ENCODE data around the gene PCSK4. TPM values are rescaled to one million over a fixed set of nuclear protein-coding genes. Genes with fewer than 3 reads are reported as not detected.
"Not testable (repeated sequence)": the region's sequence is repeated elsewhere in the genome, so short reads cannot be mapped to it uniquely, and the experiment has no call there.

The PCSK4 gene
- total RNA-seq, 1 experiment from 2014 or later = 9.9 TPM

DNA sequence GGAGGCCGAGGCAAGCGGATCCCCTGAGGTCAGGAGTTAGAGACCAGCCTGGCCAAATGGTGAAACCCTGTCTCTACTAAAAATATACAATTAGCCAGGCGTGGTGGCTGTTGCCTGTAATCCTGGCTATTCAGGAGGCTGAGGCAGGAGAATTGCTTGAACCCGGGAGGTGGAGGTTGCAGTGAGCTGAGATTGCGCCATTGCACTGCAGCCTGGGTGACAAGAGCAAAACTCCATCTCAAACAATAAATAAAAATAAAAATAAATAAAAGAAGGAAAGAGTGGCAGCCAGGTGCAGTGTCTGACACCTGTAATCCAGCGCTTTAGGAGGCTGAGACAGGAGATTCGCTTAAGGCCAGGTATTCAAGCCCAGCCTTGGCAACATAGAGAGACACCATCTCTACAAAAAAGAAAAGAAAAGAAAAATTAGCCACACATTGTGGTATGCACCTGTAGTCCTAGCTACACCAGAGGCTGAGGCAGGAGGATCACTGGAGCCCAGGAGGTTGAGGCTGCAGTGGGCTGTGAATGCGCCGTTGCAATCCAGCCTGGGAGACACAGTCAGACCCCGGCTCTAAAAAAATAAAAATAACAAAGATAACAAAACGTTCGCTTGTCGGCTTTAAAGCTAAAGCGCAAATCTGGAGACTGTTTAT, 12.4 kb upstream of the PCSK4 start:
- Histone ChIP-seq H3K9me3 (ENCODE audit: control insufficient read depth, insufficient read depth, low read depth, low read length) (no peaks in the 10 kb centered on the region), H3K27me3 (ENCODE audit: control insufficient read depth, insufficient read depth, low read length) (no peaks in the 10 kb centered on the region), H3K4me1 (ENCODE audit: control insufficient read depth, insufficient read depth, low read length) (no peaks in the 10 kb centered on the region), H3K36me3 (ENCODE audit: control insufficient read depth, insufficient read depth, low read length) (no peaks in the 10 kb centered on the region), H3K4me3 (ENCODE audit: low read depth in 2 of 2, low read length in 2 of 2) (no peak overlapping the region; a peak in 1 of 4 replicates), H3K27ac (ENCODE audit: low read length) (no peak overlapping the region)
- ATAC-seq (no peak), DNase-seq (ENCODE audit: low read depth, low spot score) (no peak)
- POLR2A ChIA-PET = no interaction called here
- intact Hi-C loops (cut with micrococcal nuclease; ENCODE audit: unreplicated experiment) (no loop called here), in situ Hi-C loops (cut with HindIII; ENCODE audit: low pct_unique_long_range_greater_than_20kb, low sequenced_read_pairs) (no loop called here)
- no TSS peak for BruUV-seq (replicated peaks)
- CTCF ChIA-PET = interaction anchor here (0.7 kb wide), 1 partner anchor 316 kb away, joined by 4 read pairs; no protein-coding TSS in a partner anchor
- TF ChIP-seq SIN3A (IDR thresholded peaks at IDR 0.05; ENCODE audit: borderline replicate concordance, insufficient read depth, low read depth, low read length) = no peak

DNA sequence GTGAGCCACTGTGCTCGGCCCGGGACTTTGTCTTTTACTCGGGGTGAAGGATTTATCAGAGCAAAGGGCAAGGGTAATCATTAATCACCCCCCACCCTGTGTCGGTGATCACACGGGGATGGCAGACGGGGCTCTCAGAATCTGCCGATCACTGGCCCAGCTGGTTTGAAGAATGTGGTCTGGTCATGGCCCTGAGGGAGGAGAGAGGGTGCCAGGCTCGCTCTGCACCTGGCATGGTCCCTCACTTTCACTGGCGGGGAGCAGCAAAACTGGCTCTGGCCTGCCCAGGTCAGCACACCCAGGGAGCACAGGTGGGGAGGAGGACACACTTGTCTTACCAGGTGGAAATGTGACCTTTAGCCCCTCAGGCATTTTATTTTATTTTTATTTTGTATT, 11.0 kb upstream of the PCSK4 start:
- ATAC-seq (no peak), DNase-seq (ENCODE audit: low read depth, low spot score) (no peak)
- H3K27me3 ChIP-seq (ENCODE audit: control insufficient read depth, insufficient read depth, low read length) = no peaks in the 10 kb centered on the region
- no peaks in the 10 kb centered on the region for H3K9me3 ChIP-seq (ENCODE audit: control insufficient read depth, insufficient read depth, low read depth, low read length)
- H3K4me1 ChIP-seq (ENCODE audit: control insufficient read depth, insufficient read depth, low read length) = no peaks in the 10 kb centered on the region
- in situ Hi-C loops (cut with HindIII; ENCODE audit: low pct_unique_long_range_greater_than_20kb, low sequenced_read_pairs) (no loop called here), intact Hi-C loops (cut with micrococcal nuclease; ENCODE audit: unreplicated experiment) (no loop called here)
- no peak overlapping the region for H3K4me3 ChIP-seq (ENCODE audit: low read depth in 2 of 2, low read length in 2 of 2)
- BruUV-seq (replicated peaks) = no TSS peak
- no peak for TF ChIP-seq TCF7L2 (IDR thresholded peaks at IDR 0.05; ENCODE audit: low read depth, low read length)
- no peak for TF ChIP-seq CTCF (IDR thresholded peaks at IDR 0.05)
- TF ChIP-seq SIN3A (IDR thresholded peaks at IDR 0.05; ENCODE audit: borderline replicate concordance, insufficient read depth, low read depth, low read length) = no peak
- TF ChIP-seq POLR2AphosphoS5 (IDR thresholded peaks at IDR 0.05; ENCODE audit: low read depth, low read length) = no peak
- TF ChIP-seq REST (IDR thresholded peaks at IDR 0.05; ENCODE audit: insufficient read depth in 1 of 2, low read depth in 2 of 2, low read length in 1 of 2) = no peak
- H3K27ac ChIP-seq (ENCODE audit: low read length) = no peak overlapping the region
- ChIA-PET POLR2A (no interaction called here), CTCF (no interaction called here)
- no peaks in the 10 kb centered on the region for H3K36me3 ChIP-seq (ENCODE audit: control insufficient read depth, insufficient read depth, low read length)

- POLR2A ChIA-PET; in situ Hi-C loops (cut with HindIII; ENCODE audit: low pct_unique_long_range_greater_than_20kb, low sequenced_read_pairs); DNase-seq (ENCODE audit: low read depth, low spot score); BruUV-seq (replicated peaks); intact Hi-C loops (cut with micrococcal nuclease; ENCODE audit: unreplicated experiment); H3K4me1 ChIP-seq (ENCODE audit: control insufficient read depth, insufficient read depth, low read length); H3K27me3 ChIP-seq (ENCODE audit: control insufficient read depth, insufficient read depth, low read length); CTCF ChIA-PET; ATAC-seq; H3K36me3 ChIP-seq (ENCODE audit: control insufficient read depth, insufficient read depth, low read length); H3K27ac ChIP-seq (ENCODE audit: low read length); H3K9me3 ChIP-seq (ENCODE audit: control insufficient read depth, insufficient read depth, low read depth, low read length); H3K4me3 ChIP-seq (ENCODE audit: low read depth in 2 of 2, low read length in 2 of 2): not testable (repeated sequence)
These were observed 9.1 kb upstream of the PCSK4 start for GRCh38 chr19:1499231-1499630.

Measured in Panc1 (cell line).